Measurements from ENCODE around the gene RPL35A.
"Not testable (repeated sequence)": the region's sequence is repeated elsewhere in the genome, so short reads cannot be mapped to it uniquely, and the experiment has no call there.

Gene RPL35A

GRCh38 chr3:197960694-197961581 lies 10.9 kb downstream of the RPL35A start:
- H3K9me3 Mint-ChIP-seq (ENCODE audit: low read depth) = no peaks in the 10 kb centered on the region
- H3K36me3 Mint-ChIP-seq = no peaks in the 10 kb centered on the region
- H3K27me3 Mint-ChIP-seq = no peaks in the 10 kb centered on the region
- H3K4me3 Mint-ChIP-seq = peak overlapping the region; percentile 90
- H3K27ac Mint-ChIP-seq = peak overlapping the region; percentile 96
- H3K4me1 Mint-ChIP-seq (ENCODE audit: low read depth) = peaks cover 65% of the 10 kb centered on the region

- no peaks in the 10 kb centered on the region for H3K9me3 Mint-ChIP-seq (ENCODE audit: low read depth)
- peak overlapping the region; percentile 90 for H3K4me3 Mint-ChIP-seq
- peak overlapping the region; percentile 96 for H3K27ac Mint-ChIP-seq
- H3K27me3 Mint-ChIP-seq = no peaks in the 10 kb centered on the region
- peaks cover 62% of the 10 kb centered on the region for H3K4me1 Mint-ChIP-seq (ENCODE audit: low read depth)
- no peaks in the 10 kb centered on the region for H3K36me3 Mint-ChIP-seq
These were observed 11.6 kb downstream of the RPL35A start for GRCh38 chr3:197961582-197961945.

- Mint-ChIP-seq H3K9me3 (ENCODE audit: low read depth) (no peaks in the 10 kb centered on the region), H3K4me1 (ENCODE audit: low read depth) (peaks cover 50% of the 10 kb centered on the region), H3K4me3 (peak overlapping the region; percentile 38)
These were observed 13.1 kb downstream of the RPL35A start for GRCh38 chr3:197963019-197963637.

GRCh38 chr3:197967337-197967989 lies 17.5 kb downstream of the RPL35A start:
- H3K4me1 Mint-ChIP-seq (ENCODE audit: low read depth) = peaks cover 16% of the 10 kb centered on the region
- not testable (repeated sequence) for H3K4me3 Mint-ChIP-seq; H3K27me3 Mint-ChIP-seq; H3K9me3 Mint-ChIP-seq (ENCODE audit: low read depth); H3K36me3 Mint-ChIP-seq; H3K27ac Mint-ChIP-seq

More at GRCh38 chr3:197963019-197963637, 13.1 kb downstream of the RPL35A start:
- H3K27ac Mint-ChIP-seq = no peak overlapping the region
- no peaks in the 10 kb centered on the region for H3K27me3 Mint-ChIP-seq
- H3K36me3 Mint-ChIP-seq = peaks cover 8% of the 10 kb centered on the region

GRCh38 chr3:197970588-197970987 lies 20.6 kb downstream of the RPL35A start:
- H3K9me3 Mint-ChIP-seq (ENCODE audit: low read depth) = no peaks in the 10 kb centered on the region
- H3K4me1 Mint-ChIP-seq (ENCODE audit: low read depth) = peaks cover 3% of the 10 kb centered on the region
- peaks cover 16% of the 10 kb centered on the region for H3K36me3 Mint-ChIP-seq
- no peak overlapping the region for H3K27ac Mint-ChIP-seq
- no peaks in the 10 kb centered on the region for H3K27me3 Mint-ChIP-seq
- no peak overlapping the region for H3K4me3 Mint-ChIP-seq

GRCh38 chr3:197974016-197974415 lies 24.0 kb downstream of the RPL35A start:
- Mint-ChIP-seq H3K4me1 (ENCODE audit: low read depth) (peaks cover 3% of the 10 kb centered on the region), H3K27me3 (no peaks in the 10 kb centered on the region), H3K27ac (no peak overlapping the region), H3K4me3 (no peak overlapping the region), H3K9me3 (ENCODE audit: low read depth) (no peaks in the 10 kb centered on the region), H3K36me3 (peaks cover 13% of the 10 kb centered on the region)

GRCh38 chr3:197975311-197975710 lies 25.3 kb downstream of the RPL35A start:
- no peaks in the 10 kb centered on the region for H3K27me3 Mint-ChIP-seq
- H3K36me3 Mint-ChIP-seq = peaks cover 15% of the 10 kb centered on the region
- H3K9me3 Mint-ChIP-seq (ENCODE audit: low read depth) = no peaks in the 10 kb centered on the region
- no peak overlapping the region for H3K4me3 Mint-ChIP-seq
- no peak overlapping the region for H3K27ac Mint-ChIP-seq
- H3K4me1 Mint-ChIP-seq (ENCODE audit: low read depth) = peaks cover 5% of the 10 kb centered on the region

- Mint-ChIP-seq H3K4me1 (ENCODE audit: low read depth) (peaks cover 20% of the 10 kb centered on the region), H3K4me3 (no peak overlapping the region), H3K36me3 (peaks cover 8% of the 10 kb centered on the region), H3K9me3 (ENCODE audit: low read depth) (no peaks in the 10 kb centered on the region), H3K27ac (no peak overlapping the region), H3K27me3 (no peaks in the 10 kb centered on the region)
These were observed 33.1 kb downstream of the RPL35A start for GRCh38 chr3:197983076-197983475.

- Mint-ChIP-seq H3K27me3 (no peaks in the 10 kb centered on the region), H3K9me3 (ENCODE audit: low read depth) (no peaks in the 10 kb centered on the region), H3K36me3 (peaks cover 24% of the 10 kb centered on the region), H3K4me1 (ENCODE audit: low read depth) (no peaks in the 10 kb centered on the region), H3K4me3 (no peak overlapping the region), H3K27ac (no peak overlapping the region)
These were observed 39.7 kb downstream of the RPL35A start for GRCh38 chr3:197989651-197990050.

- Mint-ChIP-seq H3K27me3 (no peaks in the 10 kb centered on the region), H3K4me3 (no peak overlapping the region), H3K9me3 (ENCODE audit: low read depth) (no peaks in the 10 kb centered on the region), H3K4me1 (ENCODE audit: low read depth) (no peaks in the 10 kb centered on the region), H3K36me3 (peaks cover 20% of the 10 kb centered on the region), H3K27ac (no peak overlapping the region)
These were observed 44.7 kb downstream of the RPL35A start for GRCh38 chr3:197994736-197995135.

GRCh38 chr3:197996855-197997254 lies 46.9 kb downstream of the RPL35A start:
- Mint-ChIP-seq H3K9me3 (ENCODE audit: low read depth) (no peaks in the 10 kb centered on the region), H3K27ac (no peak overlapping the region), H3K36me3 (peaks cover 16% of the 10 kb centered on the region), H3K4me1 (ENCODE audit: low read depth) (no peaks in the 10 kb centered on the region), H3K4me3 (no peak overlapping the region), H3K27me3 (no peaks in the 10 kb centered on the region)

- Mint-ChIP-seq H3K9me3 (ENCODE audit: low read depth) (no peaks in the 10 kb centered on the region), H3K4me3 (no peak overlapping the region), H3K36me3 (peaks cover 8% of the 10 kb centered on the region), H3K4me1 (ENCODE audit: low read depth) (no peaks in the 10 kb centered on the region), H3K27ac (no peak overlapping the region), H3K27me3 (no peaks in the 10 kb centered on the region)
These were observed 47.9 kb downstream of the RPL35A start for GRCh38 chr3:197997936-197998335.
